Activated CD4-positive, CD25-positive, alpha-beta regulatory T cell treated with anti-CD3 and anti-CD28 coated beads, Interleukin-2, amount 50 U/mL, for 16 hours (primary cell): ENCODE results near the gene PCDHB12.
"Not testable (repeated sequence)": the region's sequence is repeated elsewhere in the genome, so short reads cannot be mapped to it uniquely, and the experiment has no call there.

Source experiments
- DNase-seq: peaks from one replicate; pipeline ENCODE4 v3.0.0-alpha.2; 2020; ENCODE audit warnings: low read depth, low spot score

The PCDHB12 gene

DNA sequence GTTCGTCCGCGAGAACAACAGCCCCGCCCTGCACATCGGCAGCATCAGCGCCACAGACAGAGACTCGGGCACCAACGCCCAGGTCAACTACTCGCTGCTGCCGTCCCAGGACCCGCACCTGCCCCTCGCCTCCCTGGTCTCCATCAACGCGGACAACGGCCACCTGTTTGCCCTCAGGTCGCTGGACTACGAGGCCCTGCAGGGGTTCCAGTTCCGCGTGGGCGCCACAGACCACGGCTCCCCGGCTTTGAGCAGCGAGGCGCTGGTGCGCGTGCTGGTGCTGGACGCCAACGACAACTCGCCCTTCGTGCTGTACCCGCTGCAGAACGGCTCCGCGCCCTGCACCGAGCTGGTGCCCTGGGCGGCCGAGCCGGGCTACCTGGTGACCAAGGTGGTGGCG, 1.8 kb downstream of the PCDHB12 start:
- DNase-seq: not testable (repeated sequence)

DNA sequence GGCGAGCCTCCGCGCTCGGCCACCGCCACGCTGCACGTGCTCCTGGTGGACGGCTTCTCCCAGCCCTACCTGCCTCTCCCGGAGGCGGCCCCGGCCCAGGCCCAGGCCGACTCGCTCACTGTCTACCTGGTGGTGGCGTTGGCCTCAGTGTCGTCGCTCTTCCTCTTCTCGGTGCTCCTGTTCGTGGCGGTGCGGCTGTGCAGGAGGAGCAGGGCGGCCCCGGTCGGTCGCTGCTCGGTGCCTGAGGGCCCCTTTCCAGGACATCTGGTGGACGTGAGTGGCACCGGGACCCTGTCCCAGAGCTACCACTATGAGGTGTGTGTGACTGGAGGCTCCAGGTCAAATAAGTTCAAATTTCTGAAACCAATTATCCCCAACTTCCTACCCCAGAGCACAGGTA, 2.3 kb downstream of the PCDHB12 start:
- DNase-seq: not testable (repeated sequence)

GRCh38 chr5:141213656-141214339, 5.3 kb downstream of the PCDHB12 start, which contains the start of gene PCDHB13:
Gene PCDHB13, plus strand, starts transcription at chr5:141213919. Its CDS starts 205 bp downstream, at chr5:141214124.
- not testable (repeated sequence) for DNase-seq

DNA sequence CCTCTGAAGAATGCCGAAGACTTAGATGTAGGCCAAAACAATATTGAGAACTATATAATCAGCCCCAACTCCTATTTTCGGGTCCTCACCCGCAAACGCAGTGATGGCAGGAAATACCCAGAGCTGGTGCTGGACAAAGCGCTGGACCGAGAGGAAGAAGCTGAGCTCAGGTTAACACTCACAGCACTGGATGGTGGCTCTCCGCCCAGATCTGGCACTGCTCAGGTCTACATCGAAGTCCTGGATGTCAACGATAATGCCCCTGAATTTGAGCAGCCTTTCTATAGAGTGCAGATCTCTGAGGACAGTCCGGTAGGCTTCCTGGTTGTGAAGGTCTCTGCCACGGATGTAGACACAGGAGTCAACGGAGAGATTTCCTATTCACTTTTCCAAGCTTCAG, 6.1 kb downstream of the PCDHB12 start:
- not testable (repeated sequence) for DNase-seq

DNA sequence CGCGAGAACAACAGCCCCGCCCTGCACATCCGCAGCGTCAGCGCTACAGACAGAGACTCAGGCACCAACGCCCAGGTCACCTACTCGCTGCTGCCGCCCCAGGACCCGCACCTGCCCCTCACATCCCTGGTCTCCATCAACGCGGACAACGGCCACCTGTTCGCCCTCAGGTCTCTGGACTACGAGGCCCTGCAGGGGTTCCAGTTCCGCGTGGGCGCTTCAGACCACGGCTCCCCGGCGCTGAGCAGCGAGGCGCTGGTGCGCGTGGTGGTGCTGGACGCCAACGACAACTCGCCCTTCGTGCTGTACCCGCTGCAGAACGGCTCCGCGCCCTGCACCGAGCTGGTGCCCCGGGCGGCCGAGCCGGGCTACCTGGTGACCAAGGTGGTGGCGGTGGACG, 7.0 kb downstream of the PCDHB12 start:
- not testable (repeated sequence) for DNase-seq

DNA sequence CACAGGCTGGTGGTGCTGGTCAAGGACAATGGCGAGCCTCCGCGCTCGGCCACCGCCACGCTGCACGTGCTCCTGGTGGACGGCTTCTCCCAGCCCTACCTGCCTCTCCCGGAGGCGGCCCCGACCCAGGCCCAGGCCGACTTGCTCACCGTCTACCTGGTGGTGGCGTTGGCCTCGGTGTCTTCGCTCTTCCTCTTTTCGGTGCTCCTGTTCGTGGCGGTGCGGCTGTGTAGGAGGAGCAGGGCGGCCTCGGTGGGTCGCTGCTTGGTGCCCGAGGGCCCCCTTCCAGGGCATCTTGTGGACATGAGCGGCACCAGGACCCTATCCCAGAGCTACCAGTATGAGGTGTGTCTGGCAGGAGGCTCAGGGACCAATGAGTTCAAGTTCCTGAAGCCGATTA, 7.5 kb downstream of the PCDHB12 start:
- not testable (repeated sequence) for DNase-seq

DNA sequence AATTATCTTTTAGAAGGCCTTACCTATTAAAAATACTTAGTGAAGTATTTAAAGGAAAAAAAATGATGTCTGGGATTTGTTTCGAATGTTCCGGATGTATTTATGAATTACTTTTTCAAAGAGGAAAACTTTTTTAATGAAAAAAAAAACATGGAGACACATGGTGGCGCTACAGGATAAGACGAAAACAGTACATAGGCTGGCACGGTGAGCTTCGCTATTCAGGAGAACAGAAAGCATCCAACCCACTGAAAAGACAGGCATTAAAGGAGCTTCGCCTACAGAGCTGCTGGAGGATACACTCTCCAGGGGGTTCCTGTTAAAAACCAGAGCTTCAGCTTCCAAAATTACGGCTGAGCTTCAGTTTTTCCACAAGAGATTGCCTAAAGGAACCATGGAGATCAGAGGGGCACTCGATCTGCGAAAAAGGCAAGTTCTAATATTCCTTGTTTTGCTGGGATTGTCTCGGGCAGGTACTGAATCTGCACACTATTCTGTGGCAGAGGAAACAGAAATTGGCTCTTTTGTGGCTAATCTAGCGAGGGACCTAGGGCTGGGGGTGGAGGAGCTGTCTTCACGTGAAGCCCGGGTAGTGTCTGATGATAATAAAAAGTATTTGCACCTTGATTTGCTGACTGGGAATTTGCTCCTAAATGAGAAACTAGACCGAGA, 14.7 kb downstream of the PCDHB12 start, which contains the start of gene PCDHB14:
Gene PCDHB14 (plus strand): TSS at position 232 of the 672 bp plus-strand sequence. CDS start 163 bp downstream, at position 395.
- no peak for DNase-seq

DNA sequence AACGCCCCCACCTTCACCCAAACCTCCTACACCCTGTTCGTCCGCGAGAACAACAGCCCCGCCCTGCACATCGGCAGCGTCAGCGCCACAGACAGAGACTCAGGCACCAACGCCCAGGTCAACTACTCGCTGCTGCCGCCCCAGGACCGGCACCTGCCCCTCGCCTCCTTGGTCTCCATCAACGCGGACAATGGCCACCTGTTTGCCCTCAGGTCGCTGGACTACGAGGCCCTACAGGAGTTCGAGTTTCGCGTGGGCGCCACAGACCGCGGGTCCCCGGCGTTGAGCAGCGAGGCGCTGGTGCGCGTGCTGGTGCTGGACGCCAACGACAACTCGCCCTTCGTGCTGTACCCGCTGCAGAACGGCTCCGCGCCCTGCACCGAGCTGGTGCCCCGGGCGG, 16.3 kb downstream of the PCDHB12 start:
- not testable (repeated sequence) for DNase-seq

GRCh38 chr5:141225421-141225820, 16.9 kb downstream of the PCDHB12 start:
- DNase-seq: not testable (repeated sequence)

DNA sequence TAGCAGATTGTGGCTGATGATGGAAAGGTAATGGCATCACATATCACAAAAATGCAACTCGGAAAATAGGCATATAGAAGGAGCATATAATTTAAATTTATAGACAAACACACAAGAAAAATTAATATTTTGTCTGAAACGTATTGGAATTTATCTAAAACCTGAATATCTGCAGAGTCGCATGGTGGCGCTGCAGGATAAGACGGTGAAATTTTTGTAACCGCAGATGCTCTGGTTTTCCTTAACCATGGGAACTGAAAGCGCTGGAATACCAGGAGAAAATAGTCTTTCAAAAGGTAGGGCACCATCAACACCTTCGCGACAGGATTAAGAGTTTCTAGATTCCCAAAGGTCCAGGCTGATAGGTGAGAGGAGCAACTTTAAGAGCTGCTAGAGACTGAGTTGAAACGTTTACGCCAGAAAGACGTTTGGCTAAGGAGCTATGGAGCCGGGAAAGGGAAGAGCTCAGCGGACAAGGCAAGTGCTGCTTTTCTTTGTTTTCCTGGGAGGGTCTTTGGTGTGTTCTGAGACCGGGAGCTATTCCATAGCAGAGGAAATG, 25.7 kb downstream of the PCDHB12 start:
- no peak for DNase-seq

- DNase-seq: not testable (repeated sequence)
Observed at GRCh38 chr5:141235922-141236321, 27.4 kb downstream of the PCDHB12 start.

DNA sequence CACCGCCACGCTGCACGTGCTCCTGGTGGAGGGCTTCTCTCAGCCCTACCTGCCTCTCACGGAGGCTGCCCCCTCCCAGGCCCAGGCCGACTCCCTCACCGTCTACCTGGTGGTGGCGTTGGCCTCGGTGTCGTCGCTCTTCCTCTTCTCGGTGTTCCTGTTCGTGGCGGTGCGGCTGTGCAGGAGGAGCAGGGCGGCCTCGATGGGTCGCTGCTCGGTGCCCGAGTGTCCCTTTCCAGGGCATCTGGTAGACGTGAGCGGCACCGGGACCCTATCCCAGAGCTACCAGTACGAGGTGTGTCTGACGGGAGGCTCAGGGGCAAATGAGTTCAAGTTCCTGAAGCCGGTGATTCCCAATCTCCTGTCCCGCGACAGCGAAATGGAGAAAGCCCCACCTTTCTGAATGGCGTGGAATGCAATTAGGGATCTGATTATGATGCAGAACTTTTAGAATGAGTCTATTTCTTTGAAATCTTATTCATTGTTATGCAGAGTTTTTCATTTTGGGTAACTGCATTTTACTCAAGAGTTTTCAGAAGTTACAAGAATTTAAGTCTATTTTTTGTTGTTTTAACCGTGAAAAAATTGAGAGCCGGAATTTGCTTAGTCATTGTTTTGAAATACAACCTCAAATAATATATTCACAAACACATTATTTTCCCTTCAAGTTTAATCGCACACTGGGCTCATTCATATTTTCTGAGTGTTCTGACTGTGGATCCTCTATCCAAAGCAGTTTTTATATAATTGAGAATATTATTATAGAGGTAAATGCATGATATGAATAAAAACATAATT, 28.2 kb downstream of the PCDHB12 start:
- no peak for DNase-seq

DNA sequence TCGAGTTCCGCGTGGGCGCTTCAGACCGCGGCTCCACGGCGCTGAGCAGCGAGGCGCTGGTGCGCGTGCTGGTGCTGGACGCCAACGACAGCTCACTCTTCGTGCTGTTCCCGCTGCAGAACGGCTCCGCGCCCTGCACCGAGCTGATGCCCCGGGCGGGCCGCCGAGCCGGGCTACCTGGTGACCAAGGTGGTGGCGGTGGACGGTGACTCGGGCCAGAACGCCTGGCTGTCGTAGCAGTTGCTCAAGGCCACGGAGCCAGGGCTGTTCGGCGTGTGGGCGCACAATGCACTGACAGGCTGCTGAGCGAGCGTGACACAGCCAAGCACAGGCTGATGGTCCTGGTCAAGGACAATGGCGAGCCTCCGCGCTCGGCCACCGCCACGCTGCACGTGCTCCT, 33.0 kb downstream of the PCDHB12 start:
- DNase-seq: no peak

GRCh38 chr5:141245250-141245717, 36.8 kb downstream of the PCDHB12 start, which contains the start of gene PCDHB15:
Gene PCDHB15, plus strand, starts transcription at chr5:141245395. Its CDS starts 184 bp downstream, at chr5:141245579.
- DNase-seq: no peak

DNA sequence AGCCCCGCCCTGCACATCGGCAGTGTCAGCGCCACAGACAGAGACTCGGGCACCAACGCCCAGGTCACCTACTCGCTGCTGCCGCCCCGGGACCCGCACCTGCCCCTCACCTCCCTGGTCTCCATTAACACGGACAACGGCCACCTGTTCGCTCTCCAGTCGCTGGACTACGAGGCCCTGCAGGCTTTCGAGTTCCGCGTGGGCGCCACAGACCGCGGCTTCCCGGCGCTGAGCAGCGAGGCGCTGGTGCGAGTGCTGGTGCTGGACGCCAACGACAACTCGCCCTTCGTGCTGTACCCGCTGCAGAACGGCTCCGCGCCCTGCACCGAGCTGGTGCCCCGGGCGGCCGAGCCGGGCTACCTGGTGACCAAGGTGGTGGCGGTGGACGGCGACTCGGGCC, 38.5 kb downstream of the PCDHB12 start:
- DNase-seq: not testable (repeated sequence)

- not testable (repeated sequence) for DNase-seq
Observed at GRCh38 chr5:141247434-141247833, 38.9 kb downstream of the PCDHB12 start.

DNA sequence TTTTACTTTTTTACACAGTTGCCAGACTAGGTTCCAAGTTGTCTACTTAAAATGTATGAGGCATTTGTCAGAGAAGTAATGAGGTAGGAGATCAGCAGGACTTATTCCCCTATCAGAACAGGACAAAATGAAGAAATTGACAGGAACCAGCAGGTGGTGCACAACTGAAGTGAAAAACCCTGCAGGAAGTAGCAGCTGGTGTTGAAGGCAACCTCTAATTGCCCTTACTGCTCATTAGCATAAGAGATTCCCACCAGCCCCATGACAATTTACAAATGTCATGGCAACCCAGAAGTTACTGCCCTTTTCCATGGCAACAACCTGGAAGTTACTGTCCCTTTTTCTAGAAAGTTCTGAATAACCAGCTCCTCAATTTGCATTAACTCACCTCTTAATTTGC, 42.1 kb downstream of the PCDHB12 start:
- DNase-seq: no peak

DNA sequence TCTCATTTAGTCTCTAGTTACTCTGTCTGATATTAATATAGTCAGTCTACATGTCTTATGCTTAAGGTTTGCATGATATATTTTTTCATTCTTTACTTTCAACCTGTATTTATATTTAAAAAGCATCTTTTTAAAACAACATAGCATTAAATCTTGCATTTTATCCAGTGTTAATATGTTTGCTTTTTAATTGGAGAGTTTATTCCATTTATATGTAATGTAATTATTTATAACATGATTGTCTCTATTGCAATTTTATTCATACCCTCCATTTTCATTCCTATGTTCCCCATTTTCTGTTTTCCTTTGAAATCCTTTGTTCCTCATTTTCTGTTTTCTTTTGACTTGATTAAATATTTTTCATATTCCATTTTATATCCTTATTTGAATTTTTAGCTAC, 49.9 kb downstream of the PCDHB12 start:
- no peak for DNase-seq

DNA sequence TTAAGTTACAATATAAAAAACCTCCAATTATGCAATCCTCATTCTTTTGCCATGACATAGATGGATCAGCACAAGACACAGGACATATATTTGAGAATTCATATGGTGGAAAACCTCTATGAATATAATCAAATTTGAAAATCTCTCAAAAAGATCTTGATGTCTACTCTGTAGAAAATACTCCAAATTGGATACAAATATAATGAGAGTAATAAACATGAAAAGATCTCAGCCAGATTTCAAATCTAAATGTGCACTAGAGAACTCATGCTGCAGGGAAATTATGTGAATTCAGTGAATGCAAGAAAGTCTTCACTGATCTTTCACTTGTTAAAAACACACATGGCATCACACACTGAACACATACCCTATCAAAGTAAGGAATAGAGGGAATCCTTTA, 50.4 kb downstream of the PCDHB12 start:
- DNase-seq: no peak

GRCh38 chr5:141260458-141261237, 52.1 kb downstream of the PCDHB12 start:
- no peak for DNase-seq

GRCh38 chr5:141261238-141261546, 52.7 kb downstream of the PCDHB12 start:
- no peak for DNase-seq
